Amniotic epithelial cell (primary cell): Measurements from ENCODE around the gene ERN1.
A peak's percentile ranks its signal among the peaks of the same experiment; 100 is the strongest.

Experiments
- DNase-seq: peaks from one replicate; pipeline ENCODE4 v3.0.0-alpha.2; 2010; ENCODE audit warnings: low read depth

ERN1 gene

GRCh38 chr17:64110379-64111152 is 19.4 kb downstream of the ERN1 start:
- no peak for DNase-seq

- no peak for DNase-seq
Observed at GRCh38 chr17:64109400-64109799, 20.5 kb downstream of the ERN1 start.

- no peak for DNase-seq
Observed at GRCh38 chr17:64107500-64108236, 22.3 kb downstream of the ERN1 start.

GRCh38 chr17:64106918-64107317 is 23.0 kb downstream of the ERN1 start:
- DNase-seq = no peak

GRCh38 chr17:64103391-64104364 is 26.3 kb downstream of the ERN1 start:
- peak; percentile 75 for DNase-seq

GRCh38 chr17:64102627-64103390 is 27.1 kb downstream of the ERN1 start:
- DNase-seq = no peak

GRCh38 chr17:64099543-64099942 is 30.4 kb downstream of the ERN1 start:
- no peak for DNase-seq

- peak; percentile 76 for DNase-seq
Observed at GRCh38 chr17:64097196-64097936, 32.6 kb downstream of the ERN1 start.

- DNase-seq = no peak
Observed at GRCh38 chr17:64096037-64096436, 33.9 kb downstream of the ERN1 start.

- DNase-seq = no peak
Observed at GRCh38 chr17:64095144-64095882, 34.6 kb downstream of the ERN1 start.

GRCh38 chr17:64094412-64094811 is 35.5 kb downstream of the ERN1 start:
- no peak for DNase-seq

GRCh38 chr17:64092952-64093451 is 36.9 kb downstream of the ERN1 start:
- no peak for DNase-seq

- no peak for DNase-seq
Observed at GRCh38 chr17:64092113-64092512, 37.8 kb downstream of the ERN1 start.

GRCh38 chr17:64091571-64091970 is 38.4 kb downstream of the ERN1 start:
- DNase-seq = no peak

- DNase-seq = no peak
Observed at GRCh38 chr17:64091116-64091515, 38.8 kb downstream of the ERN1 start.

GRCh38 chr17:64090144-64090543 is 39.8 kb downstream of the ERN1 start:
- no peak for DNase-seq

- no peak for DNase-seq
Observed at GRCh38 chr17:64087252-64088005, 42.5 kb downstream of the ERN1 start.

GRCh38 chr17:64085650-64086005 is 44.3 kb downstream of the ERN1 start:
- DNase-seq = no peak

GRCh38 chr17:64084940-64085649 is 44.8 kb downstream of the ERN1 start:
- DNase-seq = no peak
